Endothelial cell of umbilical vein (primary cell): ENCODE data around the gene CCDC92B. TPM values are rescaled to one million over a fixed set of nuclear protein-coding genes. Genes with fewer than 3 reads are reported as not detected.

Experiments
- BruUV-seq: library from RNA; stranded (reverse); fragments of 400-500 nt; replicated peaks from 2 replicates; lab custom pipeline; 2021; lab: Mats Ljungman, UMichigan
- CTCF ChIA-PET: fragments of 300-600, 350-600 bp; sonication (Branson Sonifier 250); formaldehyde crosslinking; loops from one replicate; lab custom pipeline; 2021; ENCODE audit warnings: antibody characterized with exemption, inconsistent platforms; lab: Charles Lee
- POLR2A ChIA-PET: fragments of 300-600, 350-600 bp; sonication (Branson Sonifier 250); formaldehyde crosslinking; loops from one replicate; lab custom pipeline; 2021; ENCODE audit warnings: antibody characterized with exemption, inconsistent platforms; lab: Charles Lee
- DNase-seq: peaks from one replicate; pipeline ENCODE4 v3.0.0-alpha.2; 2011; ENCODE audit warnings: low read depth, low spot score
- FAIRE-seq: peaks from 2 replicates; lab custom pipeline; 2011; peaks lifted over from hg19 to GRCh38; lab: Jason Lieb, UNC
- H2AFZ ChIP-seq: 2 replicates; pipeline ENCODE4 v1.6.0; 2012; ENCODE audit warnings: low read depth, low read length, control low read depth, inconsistent platforms
- H3K27ac ChIP-seq: 2 replicates; pipeline ENCODE4 v1.5.1; 2011; ENCODE audit warnings: low read depth, mild to moderate bottlenecking, control low read depth, low read length, moderate library complexity; ENCODE audit not compliant: insufficient read depth
- H3K27me3 ChIP-seq, 2 experiments: 2 replicates each; pipeline versions ENCODE4 v1.6.0 to v1.6.1; 2011; ENCODE audit warnings: low read length in 2 of 2, mixed read lengths in 1 of 2; ENCODE audit not compliant: control insufficient read depth in 2 of 2, insufficient read depth in 2 of 2
- H3K36me3 ChIP-seq, 2 experiments: 2 replicates in 1 of 2; 3 replicates in 1 of 2; pipeline ENCODE4 v1.5.1; 2011; ENCODE audit warnings: low read length in 2 of 2, mild to moderate bottlenecking in 1 of 2, moderate library complexity in 1 of 2; ENCODE audit not compliant: control insufficient read depth in 2 of 2, insufficient read depth in 2 of 2; ENCODE audit errors: extremely low read depth in 1 of 2
- H3K4me1 ChIP-seq: 3 replicates; pipeline ENCODE4 v1.5.1; 2011; ENCODE audit warnings: mild to moderate bottlenecking, low read length; ENCODE audit not compliant: control insufficient read depth, insufficient read depth; ENCODE audit errors: extremely low read depth
- H3K4me2 ChIP-seq: 2 replicates; pipeline ENCODE4 v1.6.1; 2011; ENCODE audit warnings: low read length, control low read depth, mixed read lengths; ENCODE audit not compliant: insufficient read depth
- H3K4me3 ChIP-seq, 3 experiments: fragments of 200-600 bp in 1 of 3; sonication (generic), shearing (Covaris generic) in 1 of 3; replicated peaks in 1 of 3; 2 replicates each; pipeline ENCODE4 v1.5.1; 2011 to 2016; ENCODE audit warnings: control low read depth in 3 of 3, low read length in 3 of 3, mild to moderate bottlenecking in 2 of 3, inconsistent platforms in 1 of 3, low read depth in 1 of 3, moderate library complexity in 1 of 3; ENCODE audit not compliant: insufficient read depth in 1 of 3
- H3K79me2 ChIP-seq: 2 replicates; pipeline ENCODE4 v1.6.0; 2012; ENCODE audit warnings: low read length, inconsistent platforms; ENCODE audit not compliant: control insufficient read depth, insufficient read depth
- H3K9ac ChIP-seq: replicated peaks from 2 replicates; pipeline ENCODE3; 2011; ENCODE audit warnings: low read length, control low read depth; ENCODE audit not compliant: insufficient read depth; ENCODE audit errors: extremely low read depth
- H3K9me1 ChIP-seq: replicated peaks from 3 replicates; pipeline ENCODE4 v1.6.0; 2011; ENCODE audit warnings: mild to moderate bottlenecking, low read length; ENCODE audit not compliant: control insufficient read depth, insufficient read depth; ENCODE audit errors: extremely low read depth
- H3K9me3 ChIP-seq: replicated peaks from 2 replicates; pipeline ENCODE4 v1.5.1; 2012; ENCODE audit warnings: low read length, inconsistent platforms; ENCODE audit not compliant: control insufficient read depth, insufficient read depth
- H4K20me1 ChIP-seq: replicated peaks from 2 replicates; pipeline ENCODE3; 2011; ENCODE audit warnings: mild to moderate bottlenecking, low read length; ENCODE audit not compliant: control insufficient read depth, insufficient read depth; ENCODE audit errors: extremely low read depth
- CTCF ChIP-seq, 2 donors: IDR thresholded peaks; 1 replicate in 1 of 2; 2 replicates in 1 of 2; pipeline ENCODE4 v1.5.1; 2011; ENCODE audit warnings: low read length in 2 of 2, mild to moderate bottlenecking in 2 of 2, moderate library complexity in 2 of 2, control low read depth in 1 of 2, inconsistent platforms in 1 of 2, low read depth in 1 of 2; ENCODE audit not compliant: insufficient read depth in 1 of 2; ENCODE audit errors: extremely low read depth in 1 of 2
- EZH2 ChIP-seq: IDR thresholded peaks from 2 replicates; pipeline ENCODE4 v1.6.1; 2012; ENCODE audit warnings: borderline replicate concordance, low read depth, mild to moderate bottlenecking, moderate library complexity, low read length, inconsistent platforms; ENCODE audit not compliant: severe bottlenecking
- FOS ChIP-seq: IDR thresholded peaks from 2 replicates; pipeline ENCODE4 v1.6.1; 2011; ENCODE audit warnings: mild to moderate bottlenecking, low read length, moderate library complexity, borderline replicate concordance; ENCODE audit not compliant: insufficient read depth
- GATA2 ChIP-seq: IDR thresholded peaks from 2 replicates; pipeline ENCODE4 v1.7.0; 2011; ENCODE audit warnings: low read depth, mild to moderate bottlenecking, moderate library complexity, mixed read lengths, low read length; ENCODE audit not compliant: insufficient read length, insufficient read depth
- JUN ChIP-seq: IDR thresholded peaks from 2 replicates; pipeline ENCODE4 v1.6.1; 2011; ENCODE audit warnings: borderline replicate concordance, low read depth; ENCODE audit not compliant: insufficient read length, insufficient read depth
- MYC ChIP-seq: IDR thresholded peaks from one replicate; pipeline ENCODE4 v1.6.1; 2011; ENCODE audit warnings: mild to moderate bottlenecking, low read depth, low read length
- POLR2A ChIP-seq: IDR thresholded peaks from 2 replicates; pipeline ENCODE4 v1.6.1; 2012; ENCODE audit warnings: low read depth, mild to moderate bottlenecking, control low read depth, low read length
- POLR2AphosphoS5 ChIP-seq: IDR thresholded peaks from 2 replicates; pipeline ENCODE4 v1.6.1; 2012; ENCODE audit warnings: low read depth, mild to moderate bottlenecking, control low read depth, low read length, moderate library complexity; ENCODE audit not compliant: insufficient read depth
- dilution Hi-C: fragments of 300-500 bp; cut with MboI; formaldehyde crosslinking; loops from one replicate; pipeline ENCODE4 v1.15.0; 2019; ENCODE audit warnings: low sequenced_read_pairs; ENCODE audit not compliant: extremely low pct_ligation_motif_present
- intact Hi-C: fragments of 100-400 bp; cut with micrococcal nuclease; formaldehyde crosslinking; loops from one replicate; pipeline ENCODE4 v1.10.0; 2022
- polyA plus RNA-seq, 4 experiments: library from polyadenylated mRNA; depleted of rRNA in 3 of 4; stranded (reverse) in 3 of 4; unstranded in 1 of 4; fragments of >200 nt; gene quantifications; 2 replicates each; pipeline versions ENCODE4 v1.2.1 to v1.2.3, GENCODE V29; 2011 to 2012; ENCODE audit warnings: missing spikeins in 1 of 4
- total RNA-seq: library from RNA; stranded (reverse); gene quantifications from 2 replicates; pipeline ENCODE4 v1.2.3, GENCODE V29; 2021
- TF ChIP-seq, protein P1 (sequence below): IDR thresholded peaks from 2 replicates; pipeline ENCODE4 v1.6.1; 2011; ENCODE audit not compliant: insufficient read depth, insufficient read length

Gene CCDC92B
- total and polyA plus RNA-seq, 2 donors (not counting 3 experiments of a cell fraction or from before 2014, with no cell fraction given), result not detected

GRCh38 chr17:2685696-2686095 lies 63.8 kb downstream of the CCDC92B start:
- no TSS peak for BruUV-seq
- FAIRE-seq, result no peak
- TF ChIP-seq CTCF (IDR thresholded peaks at IDR 0.05; ENCODE audit: extremely low read depth in 1 of 2, insufficient read depth in 1 of 2, low read depth in 1 of 2, low read length in 2 of 2) (no peak), POLR2A (no peak), GATA2 (no peak), JUN (no peak), MYC (no peak), FOS (no peak), EZH2 (no peak), POLR2AphosphoS5 (no peak)
- TF ChIP-seq, protein P1, sequence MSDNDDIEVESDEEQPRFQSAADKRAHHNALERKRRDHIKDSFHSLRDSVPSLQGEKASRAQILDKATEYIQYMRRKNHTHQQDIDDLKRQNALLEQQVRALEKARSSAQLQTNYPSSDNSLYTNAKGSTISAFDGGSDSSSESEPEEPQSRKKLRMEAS, result no peak
- CTCF ChIA-PET, result interaction anchor here (1.2 to 1.9 kb wide), 2 partner anchors 8 to 11 kb away, joined by 3 to 12 read pairs; no protein-coding TSS in a partner anchor
- intact Hi-C loops (no loop called here), dilution Hi-C loops (no loop called here)
- Histone ChIP-seq H3K27ac (no peak overlapping the region), H3K9me1 (no peaks in the 10 kb centered on the region), H3K9me3 (no peaks in the 10 kb centered on the region), H3K36me3 (peaks cover 11 to 13% of the 10 kb centered on the region in 2 experiments), H3K4me1 (no peaks in the 10 kb centered on the region), H4K20me1 (peaks cover 3% of the 10 kb centered on the region), H2AFZ (no peak overlapping the region), H3K9ac (no peak overlapping the region), H3K79me2 (peaks cover 2% of the 10 kb centered on the region), H3K4me3 (no peak overlapping the region), H3K27me3 (no peaks in the 10 kb centered on the region), H3K4me2 (no peak overlapping the region)
- POLR2A ChIA-PET, result no interaction called here
- DNase-seq, result no peak
